ENCODE data around the gene CKM.

CKM gene

DNA sequence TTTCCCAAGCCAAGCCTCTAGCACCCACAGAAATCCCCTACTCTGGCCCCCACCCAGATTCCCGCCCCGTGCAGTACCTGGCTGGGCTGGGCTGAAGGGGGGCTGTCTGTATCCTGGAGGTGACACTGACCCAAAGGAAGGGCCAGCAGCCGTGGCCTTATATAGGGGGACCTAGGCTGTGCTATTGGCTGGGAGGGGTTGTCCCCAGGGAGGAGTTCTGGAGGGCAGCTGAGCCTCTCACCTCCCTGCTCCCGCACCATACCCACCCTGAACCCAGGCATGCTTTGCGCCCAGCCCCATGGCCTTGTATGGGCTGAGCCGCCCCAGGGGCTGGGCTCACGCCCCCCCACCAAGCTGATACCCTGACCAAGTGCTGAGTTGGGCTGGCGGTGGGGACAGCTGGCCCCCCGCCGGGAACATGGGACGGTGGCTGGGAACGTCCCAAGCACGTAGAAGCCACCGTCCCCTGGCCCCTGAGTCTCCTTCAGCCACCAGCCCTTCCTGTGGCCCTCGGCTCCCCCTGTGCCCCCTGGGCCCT, at the start of gene CKM:
Gene CKM (minus strand): TSS at position 132 of the 538 bp plus-strand sequence. CDS start 3,162 bp downstream, outside the sequence.
- in situ Hi-C loops (cut with HindIII; ENCODE audit: low pct_ligation_motif_present, low pct_unique_long_range_greater_than_20kb, low sequenced_read_pairs) = no loop called here
- no peak for DNase-seq

DNA sequence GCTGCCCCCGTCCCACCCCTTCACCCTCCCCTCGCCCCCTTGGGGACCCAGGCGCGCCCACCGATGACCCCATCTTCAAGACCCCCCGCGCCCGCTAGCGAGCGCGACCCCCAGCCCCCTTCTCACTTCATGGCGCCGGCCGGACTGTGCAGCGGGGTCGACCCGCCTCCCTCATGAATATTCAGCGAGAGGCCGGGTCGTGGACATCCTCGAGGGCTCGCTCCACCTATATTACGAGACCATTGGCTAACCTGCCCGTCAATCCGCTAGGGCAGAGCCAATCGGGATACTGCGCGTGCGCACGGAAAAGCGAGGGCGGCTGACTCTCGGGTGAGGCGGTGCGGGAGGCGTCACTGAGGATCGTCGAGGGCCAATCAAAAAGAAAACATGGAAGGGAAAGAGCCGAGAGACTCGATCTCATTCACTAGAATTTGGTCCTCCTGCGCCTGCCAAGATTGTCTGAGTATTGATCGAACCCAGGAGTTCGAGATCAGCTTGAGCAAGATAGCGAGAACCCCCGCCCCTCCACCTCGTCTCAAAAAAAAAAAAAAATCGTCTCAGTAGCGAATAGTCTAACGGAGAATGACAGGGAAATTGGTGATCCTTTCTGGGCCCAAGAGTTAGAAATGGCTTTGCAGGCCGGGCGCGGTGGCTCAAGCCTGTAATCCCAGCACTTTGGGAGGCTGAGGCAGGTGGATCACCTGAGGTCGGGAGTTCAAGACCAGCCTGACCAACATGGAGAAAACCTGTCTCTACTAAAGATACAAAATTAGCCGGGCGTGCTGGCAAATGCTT, 47.9 kb upstream of the CKM start, which contains the start of gene ERCC2:
Gene ERCC2 (minus strand): TSS at position 164 of the 795 bp plus-strand sequence. CDS start 33 bp downstream, at position 131.
- in situ Hi-C loops (cut with HindIII; ENCODE audit: low pct_ligation_motif_present, low pct_unique_long_range_greater_than_20kb, low sequenced_read_pairs) = no loop called here
- DNase-seq = peak; percentile 98

DNA sequence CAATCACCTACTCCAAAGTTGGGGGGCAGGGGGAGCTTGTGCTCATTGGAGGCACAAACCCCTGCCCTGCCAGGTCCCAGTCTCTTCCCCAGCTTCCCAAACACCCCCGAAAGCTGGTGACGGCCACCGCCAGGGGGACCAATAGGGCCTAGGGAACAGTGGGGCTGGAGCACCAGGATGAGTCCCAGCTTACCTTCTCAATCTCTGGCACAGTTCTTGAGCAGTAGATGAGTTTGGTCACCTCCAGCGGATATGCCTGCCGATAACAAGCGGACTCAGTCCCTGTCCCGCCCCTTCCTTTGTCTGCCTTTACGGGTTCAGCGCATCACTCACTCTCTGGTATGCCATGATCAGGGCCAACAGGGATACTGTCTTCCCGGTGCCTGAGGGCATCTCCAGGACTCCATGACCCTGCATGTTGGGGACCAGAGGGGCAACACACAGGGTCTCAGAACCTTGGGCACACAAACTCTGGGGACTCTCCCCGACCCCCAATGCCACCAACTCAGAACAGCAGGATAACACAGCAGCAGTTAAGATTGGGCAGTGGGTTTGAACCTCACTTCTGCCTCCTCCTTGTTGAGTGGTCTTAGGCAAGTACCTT, 46.2 kb upstream of the CKM start:
- no peak for DNase-seq
- in situ Hi-C loops (cut with HindIII; ENCODE audit: low pct_ligation_motif_present, low pct_unique_long_range_greater_than_20kb, low sequenced_read_pairs) = no loop called here

DNA sequence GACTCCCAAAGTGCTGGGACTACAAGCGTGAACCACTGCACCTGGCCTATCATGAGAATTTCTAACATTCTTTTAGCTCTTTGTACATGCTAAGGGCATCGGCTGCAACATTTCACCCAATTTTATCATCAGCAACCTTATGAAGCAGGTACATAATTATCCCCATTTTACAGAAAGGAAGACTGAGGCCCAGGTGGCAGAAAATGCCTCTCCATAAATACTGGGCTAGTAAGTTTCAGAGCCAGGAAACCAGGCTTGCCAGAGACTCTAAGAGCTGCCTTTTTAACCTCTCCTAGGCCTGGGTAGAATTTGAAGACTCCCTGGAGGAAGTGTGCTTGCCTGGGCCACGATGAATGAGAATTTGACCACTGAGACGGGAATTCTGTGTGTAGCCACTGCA, 45.5 kb upstream of the CKM start:
- in situ Hi-C loops (cut with HindIII; ENCODE audit: low pct_ligation_motif_present, low pct_unique_long_range_greater_than_20kb, low sequenced_read_pairs) = no loop called here
- DNase-seq = no peak

DNA sequence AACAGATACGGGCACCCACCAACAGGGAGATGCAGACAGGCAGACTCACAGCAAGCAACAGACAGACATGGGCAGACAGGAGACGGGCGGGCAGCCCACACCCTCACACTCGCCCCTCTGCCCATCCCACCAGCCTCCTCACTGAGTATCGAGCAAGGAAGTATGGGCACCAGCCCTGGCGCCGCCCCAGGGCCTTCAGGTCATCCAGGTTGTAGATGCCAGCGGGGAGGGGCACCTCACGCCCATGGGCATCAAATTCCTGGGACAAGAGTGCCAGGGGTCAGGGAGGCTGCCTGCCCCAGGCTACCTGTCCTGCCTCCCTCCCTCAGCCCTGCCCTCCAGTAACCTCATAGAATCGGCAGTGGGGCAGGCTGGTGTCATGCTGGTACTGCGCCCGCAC, 42.0 kb upstream of the CKM start:
- DNase-seq = no peak
- in situ Hi-C loops (cut with HindIII; ENCODE audit: low pct_ligation_motif_present, low pct_unique_long_range_greater_than_20kb, low sequenced_read_pairs) = no loop called here

DNA sequence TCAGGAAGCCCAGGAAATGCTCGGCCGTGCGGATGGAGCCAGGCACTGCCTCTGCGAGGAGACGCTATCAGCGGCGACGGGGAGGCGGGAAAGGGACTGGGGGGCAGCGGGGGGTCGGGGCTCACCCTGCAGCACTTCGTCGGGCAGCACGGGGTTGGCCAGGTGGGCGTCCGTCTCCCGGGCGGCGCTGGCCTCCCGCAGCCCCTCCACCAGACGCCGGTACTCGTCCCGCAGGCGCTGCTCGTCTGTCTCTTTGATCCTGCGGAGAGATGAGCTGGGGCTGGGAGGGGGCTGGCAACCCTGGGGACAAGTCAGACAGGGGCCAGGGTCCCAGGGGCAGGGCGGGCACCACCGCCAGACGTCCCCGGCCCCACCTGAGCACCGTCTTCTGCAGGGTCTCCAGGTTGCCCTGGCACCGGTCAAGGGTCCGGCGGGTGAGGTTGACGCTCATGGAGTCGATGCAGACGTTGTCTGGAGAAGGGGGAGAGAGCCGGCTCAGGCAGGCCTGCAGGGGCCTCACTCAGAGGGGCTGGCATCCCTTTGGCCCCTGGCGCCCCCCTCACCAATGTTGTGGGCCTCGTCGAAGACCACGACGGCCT, 41.3 kb upstream of the CKM start:
- no peak for DNase-seq
- in situ Hi-C loops (cut with HindIII; ENCODE audit: low pct_ligation_motif_present, low pct_unique_long_range_greater_than_20kb, low sequenced_read_pairs) = no loop called here

DNA sequence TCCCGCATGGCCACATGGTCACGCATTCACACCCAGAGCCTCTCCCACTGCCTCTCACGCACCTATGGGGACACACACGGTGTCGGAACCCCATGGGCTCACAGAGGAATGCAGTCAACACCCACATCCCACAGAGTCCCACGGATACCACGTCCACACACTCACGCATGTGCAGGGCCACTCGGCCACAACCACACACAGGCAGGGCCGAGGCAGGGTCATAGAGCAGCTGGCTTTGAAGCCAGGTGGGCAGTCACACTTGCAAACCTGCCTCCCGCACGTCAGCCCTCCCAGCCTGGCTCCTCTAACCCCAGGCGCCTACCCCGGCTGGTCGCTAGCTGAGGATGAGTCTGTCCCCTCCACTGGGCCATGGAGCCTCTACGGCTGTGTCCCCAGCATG, 39.6 kb upstream of the CKM start:
- no peak for DNase-seq
- in situ Hi-C loops (cut with HindIII; ENCODE audit: low pct_ligation_motif_present, low pct_unique_long_range_greater_than_20kb, low sequenced_read_pairs) = no loop called here

DNA sequence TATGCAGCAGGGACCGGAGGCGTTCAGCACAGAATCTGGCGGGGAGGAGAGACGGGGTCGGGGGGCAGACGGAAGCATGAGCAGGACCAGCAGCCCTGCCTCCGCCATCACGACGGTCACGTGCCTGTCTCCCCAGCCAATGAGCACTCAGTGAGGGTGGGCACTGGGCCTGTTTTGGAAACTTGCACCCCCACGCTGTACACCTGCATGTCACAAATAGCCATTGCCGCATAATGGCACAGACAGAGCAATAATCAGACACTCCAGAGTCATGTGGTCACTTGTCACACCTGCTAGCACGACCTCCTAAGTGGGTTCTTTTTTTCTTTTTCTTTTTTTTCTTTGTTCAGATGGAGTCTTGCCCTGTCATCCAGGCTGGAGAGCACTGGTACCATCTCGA, 38.9 kb upstream of the CKM start:
- no peak for DNase-seq

DNA sequence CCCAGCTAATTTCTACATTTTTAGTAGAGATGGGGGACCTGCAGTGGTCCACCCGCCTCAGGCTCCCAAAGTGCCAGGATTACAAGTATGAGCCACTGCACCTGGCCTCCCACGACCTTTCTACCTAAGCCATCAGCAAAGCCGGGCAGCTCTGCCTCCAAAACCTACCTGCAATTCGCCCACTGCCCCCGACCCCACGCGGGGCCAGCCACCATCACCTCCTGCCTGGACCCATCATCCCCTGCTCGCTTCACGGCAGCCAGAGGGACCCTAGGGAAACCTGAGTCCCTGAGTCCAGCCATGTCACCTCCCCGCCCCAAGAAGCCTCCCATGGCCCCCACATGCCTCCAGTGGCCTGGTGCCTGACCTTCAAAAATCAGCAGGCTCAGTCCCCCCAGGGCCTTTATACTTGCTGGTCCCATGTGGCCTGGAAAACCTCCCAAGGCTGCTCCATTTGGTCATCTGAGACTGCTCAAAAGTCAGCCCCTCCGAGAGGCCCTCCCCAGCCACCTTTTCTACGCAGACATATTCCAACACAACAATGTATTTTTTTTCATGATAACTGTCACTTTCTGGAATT, 35.6 kb upstream of the CKM start:
- in situ Hi-C loops (cut with HindIII; ENCODE audit: low pct_ligation_motif_present, low pct_unique_long_range_greater_than_20kb, low sequenced_read_pairs) = no loop called here
- DNase-seq = no peak

More for the DNA sequence above, 38.9 kb upstream of the CKM start:
- in situ Hi-C loops (cut with HindIII; ENCODE audit: low pct_ligation_motif_present, low pct_unique_long_range_greater_than_20kb, low sequenced_read_pairs) = no loop called here

DNA sequence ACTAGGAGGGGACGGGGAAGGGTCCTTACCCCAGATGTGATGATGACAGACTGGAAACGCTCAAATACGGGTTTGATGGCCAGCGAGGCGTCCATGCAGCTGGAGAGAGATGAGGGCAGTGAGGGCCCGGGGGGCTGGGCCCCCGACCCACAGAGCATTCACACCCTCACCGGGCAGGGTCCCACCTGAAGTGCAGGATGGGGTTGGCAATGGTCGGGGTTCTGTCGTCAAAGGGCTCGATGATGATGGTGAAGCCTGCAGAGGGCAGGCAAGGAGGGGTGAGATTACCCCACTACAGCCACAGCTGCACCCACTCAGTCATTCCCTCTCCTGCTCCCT, 34.7 kb upstream of the CKM start:
- in situ Hi-C loops (cut with HindIII; ENCODE audit: low pct_ligation_motif_present, low pct_unique_long_range_greater_than_20kb, low sequenced_read_pairs) = no loop called here
- DNase-seq = no peak

DNA sequence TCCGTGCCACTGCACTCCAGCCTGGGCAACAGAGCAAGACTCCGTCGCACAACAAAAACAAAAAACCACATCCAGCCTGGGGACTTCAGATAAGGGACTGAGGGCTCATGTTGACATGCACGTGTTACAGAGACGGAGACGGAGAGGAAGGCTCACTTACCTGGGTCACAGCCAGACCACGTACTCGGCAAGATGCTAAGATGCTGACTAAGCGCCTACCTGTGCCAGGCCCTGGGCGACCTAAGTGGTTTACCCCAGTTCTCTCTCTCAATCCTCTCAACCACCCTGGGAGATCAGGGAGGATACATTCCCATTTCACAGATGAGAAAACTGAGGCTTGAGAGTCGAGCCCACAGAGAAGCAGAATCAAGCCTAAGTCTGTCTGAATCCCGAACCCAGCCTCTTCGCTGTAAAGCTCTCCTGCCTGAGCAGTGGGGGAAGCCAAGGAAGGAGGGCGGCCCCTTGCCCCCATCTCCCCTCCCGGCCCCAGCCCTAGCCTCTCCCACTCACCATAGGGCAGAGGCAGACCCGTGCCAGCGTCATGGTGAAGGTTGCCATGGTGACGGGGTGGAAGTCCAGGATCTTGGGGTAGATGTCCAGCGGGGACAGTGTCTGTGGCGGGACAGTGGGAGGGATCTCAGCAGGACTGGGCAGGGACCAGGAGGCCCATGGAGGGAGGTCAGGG, 34.2 kb upstream of the CKM start:
- no peak for DNase-seq
- in situ Hi-C loops (cut with HindIII; ENCODE audit: low pct_ligation_motif_present, low pct_unique_long_range_greater_than_20kb, low sequenced_read_pairs) = no loop called here

DNA sequence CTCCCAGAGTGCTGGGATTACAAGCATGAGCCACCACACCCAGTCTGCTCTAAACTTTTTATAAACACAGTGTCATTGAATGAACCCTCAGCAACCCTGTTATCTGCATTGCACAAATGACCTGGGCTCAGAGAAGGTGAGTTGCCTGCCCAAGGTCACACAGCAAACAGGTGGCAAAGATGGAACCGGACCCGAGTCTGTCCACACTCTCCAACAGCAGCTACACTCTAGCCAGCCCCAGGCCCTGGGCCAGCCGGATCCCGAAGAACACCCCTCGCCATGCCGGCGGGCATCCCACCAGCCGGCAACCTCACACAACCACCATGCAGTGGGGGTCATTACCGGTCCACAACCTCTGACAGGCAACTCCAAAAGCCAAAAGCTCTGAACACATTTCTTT, 33.2 kb upstream of the CKM start:
- in situ Hi-C loops (cut with HindIII; ENCODE audit: low pct_ligation_motif_present, low pct_unique_long_range_greater_than_20kb, low sequenced_read_pairs) = no loop called here
- DNase-seq = no peak

DNA sequence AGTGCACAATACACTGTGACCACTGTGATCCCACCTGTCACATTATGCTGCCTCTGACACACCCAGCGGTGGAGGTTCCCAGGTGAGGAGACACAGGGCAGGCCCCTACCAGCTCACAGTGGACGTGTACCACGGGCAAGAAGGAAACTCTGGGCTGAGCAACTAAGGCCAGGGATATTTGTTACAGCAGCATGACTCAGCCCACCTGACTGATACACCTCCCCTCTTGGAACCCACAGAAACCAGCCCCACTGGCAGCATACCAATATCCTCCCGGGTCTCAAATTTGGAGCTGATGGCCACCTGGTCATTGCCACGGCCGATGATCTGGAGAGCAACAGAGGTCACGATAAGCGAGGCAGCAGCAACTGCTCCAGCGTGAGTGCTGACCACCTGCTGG, 32.7 kb upstream of the CKM start:
- no peak for DNase-seq
- in situ Hi-C loops (cut with HindIII; ENCODE audit: low pct_ligation_motif_present, low pct_unique_long_range_greater_than_20kb, low sequenced_read_pairs) = no loop called here

DNA sequence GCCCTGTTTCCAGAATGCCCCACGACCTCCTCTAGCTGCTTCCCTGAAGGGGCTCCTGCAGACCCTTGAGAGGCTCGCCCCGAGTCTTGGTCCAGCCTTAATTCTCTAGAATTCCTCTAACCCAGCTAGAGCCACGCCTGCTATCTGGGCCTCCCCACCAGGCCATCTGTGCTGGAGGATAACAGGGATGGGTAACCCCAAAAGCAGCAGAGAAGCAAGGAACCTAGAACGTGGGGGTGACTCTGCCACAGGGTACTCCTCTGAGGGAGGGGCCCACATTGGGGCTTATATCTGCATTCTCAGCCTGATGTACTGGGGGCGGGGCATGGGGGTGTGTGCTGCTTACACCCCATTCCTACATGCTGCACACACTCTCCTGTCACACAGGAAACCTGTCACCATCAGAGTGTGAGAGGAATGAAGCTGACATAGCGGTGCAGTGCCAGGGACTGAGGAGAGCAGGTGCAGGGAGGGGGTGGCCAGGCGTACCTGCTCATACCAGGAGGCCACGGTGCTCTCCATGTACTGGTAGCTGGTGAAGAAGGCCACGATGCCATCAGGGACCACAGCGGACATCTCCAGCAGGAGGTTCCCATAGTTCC, 31.7 kb upstream of the CKM start:
- in situ Hi-C loops (cut with HindIII; ENCODE audit: low pct_ligation_motif_present, low pct_unique_long_range_greater_than_20kb, low sequenced_read_pairs) = no loop called here
- no peak for DNase-seq

DNA sequence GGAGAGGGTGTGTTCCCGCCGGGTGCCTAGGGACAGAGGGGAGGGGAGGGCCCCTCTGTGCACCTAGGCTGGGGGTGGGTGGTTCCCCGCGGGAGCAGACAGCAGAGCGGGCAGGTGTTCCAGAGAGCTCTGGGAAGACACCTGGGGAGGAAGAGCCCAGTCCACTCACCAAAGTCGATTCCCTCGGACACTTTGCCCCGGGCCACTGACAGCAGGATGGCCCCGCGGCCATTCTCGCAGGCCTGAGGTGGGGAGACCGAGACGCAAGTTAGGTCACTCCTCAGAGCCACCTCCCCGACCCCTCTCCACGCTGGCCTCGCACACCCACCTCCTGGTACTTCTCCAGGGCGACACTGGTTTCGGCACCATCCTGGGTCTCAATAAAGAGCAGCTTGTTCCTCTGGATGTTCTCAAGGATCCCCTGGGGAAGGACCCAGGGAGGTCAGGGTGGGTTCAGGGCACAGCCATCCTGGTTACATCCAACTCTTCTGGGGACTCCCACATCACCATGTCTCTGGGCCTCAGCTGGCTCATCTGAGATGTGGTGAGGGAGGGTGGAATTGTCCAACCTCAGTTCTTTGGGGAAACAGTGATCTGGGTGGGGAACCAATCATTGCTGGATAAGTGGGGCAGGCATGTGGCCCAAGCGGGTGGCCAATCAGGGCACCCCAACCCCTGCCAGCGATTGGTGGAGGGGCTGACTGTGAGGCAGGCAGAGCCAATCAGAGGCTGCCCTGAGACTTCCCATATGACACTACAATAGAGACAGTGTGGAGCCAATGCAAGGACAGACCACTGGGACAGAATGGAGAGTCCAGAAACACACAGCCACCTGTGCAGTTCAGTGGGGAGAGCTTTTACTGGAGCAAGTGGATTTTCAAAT, 30.5 kb upstream of the CKM start:
- in situ Hi-C loops (cut with HindIII; ENCODE audit: low pct_ligation_motif_present, low pct_unique_long_range_greater_than_20kb, low sequenced_read_pairs) = no loop called here
- DNase-seq = no peak

DNA sequence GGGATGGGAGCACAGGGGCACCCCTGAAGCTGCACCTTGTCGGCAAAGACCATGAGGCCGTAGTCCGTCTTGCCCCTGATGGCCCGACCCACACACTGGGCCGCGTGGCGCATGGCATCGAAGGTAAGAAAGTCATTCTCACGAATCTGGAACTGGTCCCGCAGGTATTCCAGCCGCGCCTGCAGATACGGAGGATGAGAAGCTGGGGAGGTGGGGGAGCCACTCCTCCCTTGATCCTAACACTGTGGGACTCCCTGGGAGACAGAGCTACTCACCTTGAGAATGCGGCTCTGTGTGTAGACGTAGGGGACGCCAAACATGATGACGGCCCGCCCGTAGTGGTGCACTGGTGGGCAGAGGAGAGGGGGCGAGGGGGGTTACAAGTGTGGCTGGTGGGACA, 29.8 kb upstream of the CKM start:
- in situ Hi-C loops (cut with HindIII; ENCODE audit: low pct_ligation_motif_present, low pct_unique_long_range_greater_than_20kb, low sequenced_read_pairs) = no loop called here
- DNase-seq = no peak

DNA sequence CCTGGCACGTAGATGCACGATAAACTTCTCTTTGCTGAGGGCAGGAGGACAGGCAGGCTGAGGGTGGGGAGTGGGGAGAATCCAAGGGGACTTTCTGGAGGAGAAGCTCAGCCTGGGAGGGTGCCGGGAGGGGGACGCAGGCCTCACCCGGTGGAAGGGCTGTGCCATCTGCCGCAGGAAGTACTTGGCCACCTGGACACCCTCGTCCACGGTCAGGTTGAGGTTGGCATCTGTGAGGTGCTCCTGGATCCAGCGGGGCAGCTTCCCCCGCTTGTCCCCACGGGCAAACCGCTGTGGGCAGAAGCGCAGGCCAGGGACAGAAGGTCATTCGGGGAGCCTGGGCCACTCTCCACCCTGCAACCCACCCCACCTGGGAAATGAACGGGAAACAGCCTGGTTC, 29.4 kb upstream of the CKM start:
- DNase-seq = no peak
- in situ Hi-C loops (cut with HindIII; ENCODE audit: low pct_ligation_motif_present, low pct_unique_long_range_greater_than_20kb, low sequenced_read_pairs) = no loop called here
